ENCODE data around the gene OR9A2. TPM values are rescaled to one million over a fixed set of nuclear protein-coding genes. Genes with fewer than 3 reads are reported as not detected.

The OR9A2 gene
- total and polyA plus RNA-seq, 4 donors = 0.08 TPM; not detected in 3

- no peak for TF ChIP-seq ATF3 (IDR thresholded peaks at IDR 0.05)
- TF ChIP-seq NR2F2 (IDR thresholded peaks at IDR 0.05) = no peak
- TF ChIP-seq MAX (IDR thresholded peaks at IDR 0.05) = no peak
- TF ChIP-seq REST (IDR thresholded peaks at IDR 0.05) = no peak
- TF ChIP-seq RAD21 (IDR thresholded peaks at IDR 0.05) = no peak
- TF ChIP-seq SP1 (IDR thresholded peaks at IDR 0.05) = no peak
- H3K9ac ChIP-seq (ENCODE audit: low read depth in 1 of 2, low read length in 2 of 2) = no peak overlapping the region
- no peaks in the 10 kb centered on the region for H3K4me1 ChIP-seq (ENCODE audit: control insufficient read depth in 4 of 4, insufficient read depth in 4 of 4, low read length in 3 of 4)
- no peaks in the 10 kb centered on the region for H3K36me3 ChIP-seq (ENCODE audit: control insufficient read depth in 4 of 4, insufficient read depth in 3 of 4, low read depth in 1 of 4, low read length in 3 of 4)
- DNase-seq (ENCODE audit: low spot score) = no peak
- 92% methylated on average over 3 of the region's 3 CpGs for WGBS
- no peak overlapping the region for H3K27ac ChIP-seq (ENCODE audit: low read depth in 1 of 2, low read length in 2 of 2)
- no peaks in the 10 kb centered on the region for H3K27me3 ChIP-seq (ENCODE audit: control insufficient read depth in 4 of 4, insufficient read depth in 4 of 4, low read length in 3 of 4)
- no peak overlapping the region for H3K4me3 ChIP-seq (ENCODE audit: low read depth in 1 of 3, low read length in 3 of 3)
- H3K9me3 ChIP-seq (ENCODE audit: control insufficient read depth in 4 of 4, low read length in 3 of 4) = no peaks in the 10 kb centered on the region
Observed at GRCh38 chr7:143040209-143040715, 13.3 kb upstream of the OR9A2 start.

- Histone ChIP-seq H3K27me3 (ENCODE audit: control insufficient read depth in 4 of 4, insufficient read depth in 4 of 4, low read length in 3 of 4) (no peaks in the 10 kb centered on the region), H3K4me1 (ENCODE audit: control insufficient read depth in 4 of 4, insufficient read depth in 4 of 4, low read length in 3 of 4) (no peaks in the 10 kb centered on the region), H3K4me3 (ENCODE audit: low read depth in 1 of 3, low read length in 3 of 3) (no peak overlapping the region), H3K36me3 (ENCODE audit: control insufficient read depth in 4 of 4, insufficient read depth in 3 of 4, low read depth in 1 of 4, low read length in 3 of 4) (no peaks in the 10 kb centered on the region), H3K9ac (ENCODE audit: low read depth in 1 of 2, low read length in 2 of 2) (no peak overlapping the region), H3K9me3 (ENCODE audit: control insufficient read depth in 4 of 4, low read length in 3 of 4) (no peaks in the 10 kb centered on the region), H3K27ac (ENCODE audit: low read depth in 1 of 2, low read length in 2 of 2) (no peak overlapping the region)
- no peak for TF ChIP-seq RAD21 (IDR thresholded peaks at IDR 0.05)
- TF ChIP-seq GABPA (IDR thresholded peaks at IDR 0.05 in 1 of 2, conservative IDR thresholded peaks at IDR 0.05 in 1 of 2) = no peak
- WGBS = 93% methylated on average over 5 of the region's 5 CpGs
- DNase-seq (ENCODE audit: low spot score) = no peak
Observed at GRCh38 chr7:143038635-143039034, 11.7 kb upstream of the OR9A2 start.

- DNase-seq (ENCODE audit: low spot score) = no peak
- TF ChIP-seq RAD21 (IDR thresholded peaks at IDR 0.05) (no peak), HNF4A (conservative IDR thresholded peaks at IDR 0.05) (no peak), TAF1 (conservative IDR thresholded peaks at IDR 0.05) (no peak), FOXA2 (IDR thresholded peaks at IDR 0.05) (no peak), CTCF (IDR thresholded peaks at IDR 0.05; ENCODE audit: low read depth, low read length, missing input control) (no peak), RXRA (IDR thresholded peaks at IDR 0.05) (no peak), FOXA1 (IDR thresholded peaks at IDR 0.05) (no peak), SP1 (IDR thresholded peaks at IDR 0.05) (no peak), MAX (IDR thresholded peaks at IDR 0.05) (no peak), ATF3 (IDR thresholded peaks at IDR 0.05) (no peak), EGR1 (IDR thresholded peaks at IDR 0.05; ENCODE audit: low read depth in 2 of 2) (no peak), GABPA (IDR thresholded peaks at IDR 0.05 in 1 of 2, conservative IDR thresholded peaks at IDR 0.05 in 1 of 2) (no peak), HNF4G (IDR thresholded peaks at IDR 0.05) (no peak), NR2F2 (IDR thresholded peaks at IDR 0.05) (no peak), JUND (IDR thresholded peaks at IDR 0.05) (no peak), YY1 (IDR thresholded peaks at IDR 0.05) (no peak), ZBTB33 (IDR thresholded peaks at IDR 0.05) (no peak)
- H3K36me3 ChIP-seq (ENCODE audit: control insufficient read depth in 4 of 4, insufficient read depth in 3 of 4, low read depth in 1 of 4, low read length in 3 of 4) = no peaks in the 10 kb centered on the region
- no peaks in the 10 kb centered on the region for H3K9me3 ChIP-seq (ENCODE audit: control insufficient read depth in 4 of 4, low read length in 3 of 4)
- no peak overlapping the region for H3K4me3 ChIP-seq (ENCODE audit: low read depth in 1 of 3, low read length in 3 of 3)
- H3K27ac ChIP-seq (ENCODE audit: low read depth in 1 of 2, low read length in 2 of 2) = no peak overlapping the region
- WGBS = 91% methylated on average over 2 of the region's 2 CpGs
- peaks cover 0 to 4% (median 0%) of the 10 kb centered on the region in 4 donors for H3K27me3 ChIP-seq (ENCODE audit: control insufficient read depth in 4 of 4, insufficient read depth in 4 of 4, low read length in 3 of 4)
- H3K9ac ChIP-seq (ENCODE audit: low read depth in 1 of 2, low read length in 2 of 2) = no peak overlapping the region
- H3K4me1 ChIP-seq (ENCODE audit: control insufficient read depth in 4 of 4, insufficient read depth in 4 of 4, low read length in 3 of 4) = no peaks in the 10 kb centered on the region
Observed at GRCh38 chr7:143027683-143028082, 751 bp upstream of the OR9A2 start.

Measured in liver (tissue), 9 donors.